Osteocyte (in vitro differentiated cells): ENCODE data around the gene PIK3CD. TPM values are rescaled to one million over a fixed set of nuclear protein-coding genes. Genes with fewer than 3 reads are reported as not detected.
A peak's percentile ranks its signal among the peaks of the same experiment; 100 is the strongest.
"Not testable (repeated sequence)": the region's sequence is repeated elsewhere in the genome, so short reads cannot be mapped to it uniquely, and the experiment has no call there.

Experiments
- DNase-seq: peaks from one replicate; pipeline ENCODE4 v3.0.0; 2021; ENCODE audit warnings: mixed read lengths; ENCODE audit not compliant: unreplicated experiment; ENCODE audit errors: extremely low spot score
- H3K27ac Mint-ChIP-seq: one replicate; pipeline ENCODE4 v1.8.0; 2021; ENCODE audit warnings: mild to moderate bottlenecking, mixed read lengths; ENCODE audit not compliant: unreplicated experiment
- H3K27me3 Mint-ChIP-seq: one replicate; pipeline ENCODE4 v1.8.0; 2021; ENCODE audit warnings: mixed read lengths; ENCODE audit not compliant: unreplicated experiment
- H3K36me3 Mint-ChIP-seq: one replicate; pipeline ENCODE4 v1.8.0; 2021; ENCODE audit warnings: mixed read lengths; ENCODE audit not compliant: unreplicated experiment
- H3K4me1 Mint-ChIP-seq: one replicate; pipeline ENCODE4 v1.8.0; 2021; ENCODE audit warnings: mixed read lengths; ENCODE audit not compliant: unreplicated experiment
- H3K4me3 Mint-ChIP-seq: one replicate; pipeline ENCODE4 v1.8.0; 2021; ENCODE audit warnings: mild to moderate bottlenecking, moderate library complexity, mixed read lengths; ENCODE audit not compliant: unreplicated experiment
- H3K9me3 Mint-ChIP-seq: one replicate; pipeline ENCODE4 v1.8.0; 2021; ENCODE audit warnings: mixed read lengths; ENCODE audit not compliant: unreplicated experiment
- CTCF ChIP-seq: fragments of 200-600 bp; sonication (generic); IDR thresholded peaks from 2 replicates; pipeline ENCODE4 v1.5.0; 2021; ENCODE audit warnings: antibody characterized with exemption, mild to moderate bottlenecking, moderate library complexity
- total RNA-seq: library from RNA; stranded (reverse); gene quantifications from 2 replicates; pipeline ENCODE4 v1.2.1, GENCODE V29; 2021

Gene PIK3CD
- total RNA-seq, 1 donor from 2014 or later = 14.6 TPM

DNA sequence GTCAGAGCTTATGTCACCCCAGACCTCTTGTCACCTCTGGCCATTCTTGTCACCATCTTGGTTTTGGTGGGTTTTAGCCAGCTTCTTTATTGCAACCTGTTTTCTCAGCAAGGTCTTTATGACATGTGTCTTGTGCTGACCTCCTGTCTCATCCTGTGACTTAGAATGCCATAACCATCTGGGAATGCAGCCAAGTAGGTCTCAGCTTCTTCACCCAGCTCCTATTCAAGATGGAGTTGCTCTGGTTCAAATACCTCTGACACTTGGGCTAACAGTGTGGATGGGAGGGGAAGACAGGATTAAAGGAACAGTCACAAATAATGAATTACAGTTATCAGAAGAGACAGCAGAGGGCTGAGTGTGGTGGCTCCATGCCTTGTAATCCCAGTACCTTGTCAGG is 30.5 kb upstream of the PIK3CD start:
- no peaks in the 10 kb centered on the region for H3K9me3 Mint-ChIP-seq
- no peaks in the 10 kb centered on the region for H3K36me3 Mint-ChIP-seq
- no peak overlapping the region for H3K27ac Mint-ChIP-seq
- H3K4me3 Mint-ChIP-seq = no peak overlapping the region
- H3K27me3 Mint-ChIP-seq = peaks cover 2% of the 10 kb centered on the region
- TF ChIP-seq CTCF = no peak
- peaks cover under 1% of the 10 kb centered on the region for H3K4me1 Mint-ChIP-seq
- DNase-seq = no peak

DNA sequence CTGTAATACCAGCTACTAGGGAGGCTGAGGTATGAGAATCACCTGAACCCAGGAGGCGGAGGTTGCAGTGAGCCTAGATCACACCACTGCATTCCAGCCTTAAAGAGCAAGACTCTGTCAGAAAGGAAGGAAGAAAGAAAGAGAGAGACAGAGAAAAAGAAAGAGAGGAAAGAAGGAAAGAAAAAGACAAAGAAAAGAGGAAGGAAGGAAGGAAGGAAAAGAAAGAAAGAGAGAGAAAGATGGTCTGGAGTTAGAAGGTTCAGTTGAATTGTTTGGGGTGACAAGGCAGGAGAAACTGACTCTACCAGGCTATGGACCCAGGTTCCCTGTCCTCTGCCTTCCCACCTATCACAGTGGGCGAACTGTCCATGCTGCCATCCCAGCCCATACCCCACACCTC is 27.4 kb upstream of the PIK3CD start:
- peaks cover 3% of the 10 kb centered on the region for H3K4me1 Mint-ChIP-seq
- H3K27me3 Mint-ChIP-seq = no peaks in the 10 kb centered on the region
- no peak overlapping the region for H3K27ac Mint-ChIP-seq
- no peak overlapping the region for H3K4me3 Mint-ChIP-seq
- no peak for DNase-seq
- H3K9me3 Mint-ChIP-seq = no peaks in the 10 kb centered on the region
- no peak for TF ChIP-seq CTCF
- no peaks in the 10 kb centered on the region for H3K36me3 Mint-ChIP-seq

DNA sequence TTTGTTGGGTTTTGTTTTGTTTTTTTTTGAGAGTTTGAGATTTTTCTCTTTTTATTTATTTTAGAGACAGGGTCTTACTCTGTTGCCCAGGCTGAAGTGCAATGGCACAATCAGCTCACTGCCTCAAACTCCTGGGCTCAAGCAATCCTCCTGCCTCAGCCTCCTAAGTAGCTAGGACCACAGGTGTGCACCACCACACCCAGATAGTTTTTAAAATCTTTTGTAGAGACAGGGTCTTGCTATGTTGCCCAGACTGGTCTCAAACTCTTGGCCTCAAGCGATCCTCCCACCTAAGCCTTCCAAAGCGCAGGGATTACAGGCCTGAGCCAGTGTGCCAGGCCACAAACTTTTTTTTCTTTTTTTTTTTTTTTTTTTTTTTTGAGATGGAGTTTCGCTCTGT is 26.5 kb upstream of the PIK3CD start:
- H3K27ac Mint-ChIP-seq, H3K9me3 Mint-ChIP-seq, H3K4me1 Mint-ChIP-seq, H3K4me3 Mint-ChIP-seq, H3K36me3 Mint-ChIP-seq, DNase-seq, H3K27me3 Mint-ChIP-seq: not testable (repeated sequence)

DNA sequence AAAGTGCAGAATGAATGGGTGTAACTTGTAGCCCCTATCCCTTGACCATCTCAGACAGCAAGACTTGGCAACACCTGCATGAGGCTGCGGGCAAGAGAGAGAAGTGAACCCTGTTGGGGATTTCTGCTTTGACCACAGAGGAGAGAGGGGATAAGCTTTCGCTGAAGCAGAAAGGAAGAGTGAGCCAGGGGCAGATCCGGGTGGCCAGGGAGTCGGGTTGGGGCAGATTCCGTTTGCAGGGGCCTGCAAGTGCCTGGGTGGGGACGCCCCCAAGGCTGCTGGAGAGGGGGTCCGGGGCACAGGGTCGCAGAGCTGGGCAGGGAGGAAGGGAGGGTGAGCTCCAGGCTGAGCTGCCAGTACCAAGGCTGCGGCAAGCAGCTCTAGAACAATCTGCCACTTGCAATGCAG is 25.3 kb upstream of the PIK3CD start:
- Mint-ChIP-seq H3K4me1 (peaks cover 3% of the 10 kb centered on the region), H3K36me3 (no peaks in the 10 kb centered on the region), H3K4me3 (peak overlapping the region; percentile 55), H3K27ac (no peak overlapping the region), H3K27me3 (no peaks in the 10 kb centered on the region), H3K9me3 (no peaks in the 10 kb centered on the region)
- DNase-seq = no peak
- no peak for TF ChIP-seq CTCF

DNA sequence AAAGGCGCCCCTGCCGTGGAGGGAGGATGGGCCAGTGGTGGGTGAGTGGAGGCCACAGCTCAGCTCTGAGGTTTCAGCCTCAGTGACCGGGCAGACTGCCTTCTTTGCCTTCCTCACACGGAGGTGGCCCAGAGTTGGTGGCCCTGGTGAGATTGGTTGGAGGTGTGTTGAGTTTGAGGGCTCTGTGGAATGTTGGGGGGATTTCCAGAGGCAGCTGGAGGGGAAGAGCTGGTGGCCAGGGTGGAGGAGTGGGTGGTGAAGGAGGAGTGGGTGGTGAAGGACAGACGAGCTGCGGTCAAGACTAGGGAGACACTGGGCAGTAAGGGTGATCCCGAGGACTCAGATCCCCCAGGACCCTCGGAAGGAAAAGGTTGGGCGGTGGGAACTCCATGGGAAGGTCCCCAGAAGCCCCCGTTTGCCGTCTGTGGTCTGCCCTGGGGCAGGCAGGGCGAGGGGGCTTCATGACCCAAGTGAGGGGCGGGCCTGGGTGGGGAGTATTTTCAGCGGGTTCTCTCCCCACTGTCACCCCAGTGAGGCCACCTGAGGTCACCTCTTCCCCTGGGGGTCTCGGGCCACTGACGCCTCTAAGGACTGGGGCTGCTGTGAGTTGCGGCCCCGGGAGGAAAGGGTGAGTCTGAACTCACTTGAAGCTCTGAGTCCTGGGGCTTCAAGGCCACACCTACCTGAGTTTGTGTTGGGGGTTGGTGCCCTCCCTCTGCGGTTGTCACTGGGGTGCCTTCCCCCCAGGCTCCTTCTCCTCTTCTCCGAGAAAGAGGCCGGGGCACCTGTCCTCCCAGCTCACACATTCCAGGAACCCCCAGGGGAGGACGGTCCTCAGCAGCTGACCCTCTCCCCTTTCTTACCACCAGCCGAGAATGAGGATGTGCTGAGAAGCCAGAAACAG is 22.7 kb upstream of the PIK3CD start:
- no peaks in the 10 kb centered on the region for H3K9me3 Mint-ChIP-seq
- no peak overlapping the region for H3K27ac Mint-ChIP-seq
- no peak for TF ChIP-seq CTCF
- H3K4me3 Mint-ChIP-seq = no peak overlapping the region
- no peaks in the 10 kb centered on the region for H3K36me3 Mint-ChIP-seq
- H3K4me1 Mint-ChIP-seq = peaks cover 3% of the 10 kb centered on the region
- no peaks in the 10 kb centered on the region for H3K27me3 Mint-ChIP-seq
- DNase-seq = no peak
